ENCODE data around the gene DNAJB13. TPM values are rescaled to one million over a fixed set of nuclear protein-coding genes. Genes with fewer than 3 reads are reported as not detected.
A peak's percentile ranks its signal among the peaks of the same experiment; 100 is the strongest.

Gene DNAJB13
- total and polyA plus RNA-seq, 10 of the 15 experiments (the other 5 are each of a cell fraction or from before 2014, with no cell fraction given), result 0.07 to 0.76 (median 0.15) TPM; not detected in 7

GRCh38 chr11:73972620-73973449 is 22.0 kb downstream of the DNAJB13 start:
- Histone ChIP-seq H3K9ac (ENCODE audit: control insufficient read depth, insufficient read depth, low read length) (no peak overlapping the region), H3K36me3 (ENCODE audit: control insufficient read depth in 2 of 2, insufficient read depth in 2 of 2, low read length in 1 of 2) (peaks cover 23 to 25% of the 10 kb centered on the region in 2 experiments), H3K4me2 (ENCODE audit: control insufficient read depth, insufficient read depth) (no peak overlapping the region), H3K4me3 (no peak overlapping the region), H3K9me3 (replicated peaks; ENCODE audit: control insufficient read depth, insufficient read depth, low read length) (no peaks in the 10 kb centered on the region), H2AFZ (ENCODE audit: control insufficient read depth, low read depth, low read length) (no peak overlapping the region), H3K27ac (ENCODE audit: control insufficient read depth, insufficient read depth) (no peak overlapping the region), H3K4me1 (ENCODE audit: control insufficient read depth, insufficient read depth, low read length) (peaks cover 9% of the 10 kb centered on the region), H3K27me3 (replicated peaks in 1 of 2; ENCODE audit: control insufficient read depth in 2 of 2, insufficient read depth in 2 of 2, low read length in 1 of 2) (no peaks in the 10 kb centered on the region), H4K20me1 (ENCODE audit: control insufficient read depth, insufficient read depth) (no peaks in the 10 kb centered on the region), H3K79me2 (ENCODE audit: control insufficient read depth, insufficient read depth, low read length) (0 out of 2 replicates have a peak, but pooled peaks cover 2% of the 10 kb centered on the region)
- ChIA-PET RAD21 (ENCODE audit: unreplicated experiment) (interaction anchor here (0.5 to 1.7 kb wide), 5 partner anchors 8 to 199 kb away, joined by 3 to 5 read pairs (median 3); partner anchors contain the start of genes PPME1 and UCP2), SMC1A (ENCODE audit: uncharacterized antibody, unreplicated experiment) (interaction anchor here (0.9 to 2.7 kb wide), 5 partner anchors 8 to 74 kb away, joined by 3 to 7 read pairs (median 5); no protein-coding TSS in a partner anchor), POLR2A (interaction anchor here (1.7 kb wide), 1 partner anchor 10 kb away, joined by 5 read pairs; the partner anchor contains the start of gene UCP2), CTCF (interaction anchor here (0.7 to 1.7 kb wide), 5 partner anchors 9 to 73 kb away, joined by 3 to 5 read pairs (median 3); no protein-coding TSS in a partner anchor)
- intact Hi-C loops (cut with micrococcal nuclease; ENCODE audit: unreplicated experiment) (no loop called here), in situ Hi-C loops (cut with MboI) (no loop called here)
- no TSS peak for BruUV-seq (replicated peaks)
- FAIRE-seq, result no peak
- no peak for DNase-seq (ENCODE audit: low read depth, low spot score)
- peak; percentile 20; the same call in 1 of the 2 replicates for TF ChIP-seq POLR2AphosphoS2 (IDR thresholded peaks at IDR 0.05; ENCODE audit: low read depth, low read length)
- peak; percentile 75 for TF ChIP-seq POLR2A (IDR thresholded peaks at IDR 0.05; ENCODE audit: low read depth, low read length)
- peak; percentile 29; the same call in 1 of the 2 replicates for TF ChIP-seq PML (IDR thresholded peaks at IDR 0.05; ENCODE audit: low read length)
- peak; percentile 53; the same call in 1 of the 2 replicates for TF ChIP-seq POLR2AphosphoS5 (IDR thresholded peaks at IDR 0.05; ENCODE audit: low read length)
- TF ChIP-seq BCL3 (IDR thresholded peaks at IDR 0.05; ENCODE audit: borderline replicate concordance, insufficient read depth, low read depth, low read length, poor library complexity, severe bottlenecking), result peak; percentile 15
- TF ChIP-seq, protein P1, sequence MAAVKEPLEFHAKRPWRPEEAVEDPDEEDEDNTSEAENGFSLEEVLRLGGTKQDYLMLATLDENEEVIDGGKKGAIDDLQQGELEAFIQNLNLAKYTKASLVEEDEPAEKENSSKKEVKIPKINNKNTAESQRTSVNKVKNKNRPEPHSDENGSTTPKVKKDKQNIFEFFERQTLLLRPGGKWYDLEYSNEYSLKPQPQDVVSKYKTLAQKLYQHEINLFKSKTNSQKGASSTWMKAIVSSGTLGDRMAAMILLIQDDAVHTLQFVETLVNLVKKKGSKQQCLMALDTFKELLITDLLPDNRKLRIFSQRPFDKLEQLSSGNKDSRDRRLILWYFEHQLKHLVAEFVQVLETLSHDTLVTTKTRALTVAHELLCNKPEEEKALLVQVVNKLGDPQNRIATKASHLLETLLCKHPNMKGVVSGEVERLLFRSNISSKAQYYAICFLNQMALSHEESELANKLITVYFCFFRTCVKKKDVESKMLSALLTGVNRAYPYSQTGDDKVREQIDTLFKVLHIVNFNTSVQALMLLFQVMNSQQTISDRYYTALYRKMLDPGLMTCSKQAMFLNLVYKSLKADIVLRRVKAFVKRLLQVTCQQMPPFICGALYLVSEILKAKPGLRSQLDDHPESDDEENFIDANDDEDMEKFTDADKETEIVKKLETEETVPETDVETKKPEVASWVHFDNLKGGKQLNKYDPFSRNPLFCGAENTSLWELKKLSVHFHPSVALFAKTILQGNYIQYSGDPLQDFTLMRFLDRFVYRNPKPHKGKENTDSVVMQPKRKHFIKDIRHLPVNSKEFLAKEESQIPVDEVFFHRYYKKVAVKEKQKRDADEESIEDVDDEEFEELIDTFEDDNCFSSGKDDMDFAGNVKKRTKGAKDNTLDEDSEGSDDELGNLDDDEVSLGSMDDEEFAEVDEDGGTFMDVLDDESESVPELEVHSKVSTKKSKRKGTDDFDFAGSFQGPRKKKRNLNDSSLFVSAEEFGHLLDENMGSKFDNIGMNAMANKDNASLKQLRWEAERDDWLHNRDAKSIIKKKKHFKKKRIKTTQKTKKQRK (IDR thresholded peaks at IDR 0.05; ENCODE audit: low read depth, low read length), result no peak
- 76% methylated on average over 11 of the region's 11 CpGs for WGBS (ENCODE audit: insufficient coverage, insufficient replicate concordance, low lambda C conversion rate, missing lambda C conversion rate)
- ATAC-seq, result peak; percentile 5; the same call in 2 of the 3 replicates

Measured in GM12878 (cell line).